ENCODE measurements around the gene FAM25A. TPM values are rescaled to one million over a fixed set of nuclear protein-coding genes. Genes with fewer than 3 reads are reported as not detected.

The FAM25A gene
- total RNA-seq, 4 donors from 2014 or later, result not detected

GRCh38 chr10:87072449-87072848 lies 52.4 kb downstream of the FAM25A start:
- TF ChIP-seq, protein P1, sequence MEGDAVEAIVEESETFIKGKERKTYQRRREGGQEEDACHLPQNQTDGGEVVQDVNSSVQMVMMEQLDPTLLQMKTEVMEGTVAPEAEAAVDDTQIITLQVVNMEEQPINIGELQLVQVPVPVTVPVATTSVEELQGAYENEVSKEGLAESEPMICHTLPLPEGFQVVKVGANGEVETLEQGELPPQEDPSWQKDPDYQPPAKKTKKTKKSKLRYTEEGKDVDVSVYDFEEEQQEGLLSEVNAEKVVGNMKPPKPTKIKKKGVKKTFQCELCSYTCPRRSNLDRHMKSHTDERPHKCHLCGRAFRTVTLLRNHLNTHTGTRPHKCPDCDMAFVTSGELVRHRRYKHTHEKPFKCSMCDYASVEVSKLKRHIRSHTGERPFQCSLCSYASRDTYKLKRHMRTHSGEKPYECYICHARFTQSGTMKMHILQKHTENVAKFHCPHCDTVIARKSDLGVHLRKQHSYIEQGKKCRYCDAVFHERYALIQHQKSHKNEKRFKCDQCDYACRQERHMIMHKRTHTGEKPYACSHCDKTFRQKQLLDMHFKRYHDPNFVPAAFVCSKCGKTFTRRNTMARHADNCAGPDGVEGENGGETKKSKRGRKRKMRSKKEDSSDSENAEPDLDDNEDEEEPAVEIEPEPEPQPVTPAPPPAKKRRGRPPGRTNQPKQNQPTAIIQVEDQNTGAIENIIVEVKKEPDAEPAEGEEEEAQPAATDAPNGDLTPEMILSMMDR (IDR thresholded peaks at IDR 0.05; ENCODE audit: low read depth), result no peak

Small RNAs within 50 kb of the gene (small RNA-seq; reads per million reads assigned to genes)
- gene AL136982.5 (not detected), gene BMS1P3 (not detected), gene FAM25A (not detected), gene RNU6-529P (not detected)

Other genes with a start within 250 kb of the FAM25A start
- gene MMRN2, start 62.7 kb upstream of the FAM25A start, total RNA-seq, result 100 to 1,000 TPM in 1 of 4 donors, 10 to 100 TPM in 3; 22.9 to 120 (median 50.6) TPM
- gene SNCG, start 61.7 kb upstream of the FAM25A start, total RNA-seq, result 100 to 1,000 TPM; 172 to 362 (median 205) TPM
- 1,000 to 10,000 TPM in 3 of 4 donors, 100 to 1,000 TPM in 1; 826 to 2,196 (median 1,516) TPM for gene ADIRF, start 51.8 kb upstream of the FAM25A start, total RNA-seq
- 100 to 1,000 TPM; 127 to 237 (median 183) TPM for gene GLUD1, start 74.5 kb downstream of the FAM25A start, total RNA-seq
- gene SHLD2, start 74.9 kb downstream of the FAM25A start, total RNA-seq, result 10 to 100 TPM; 28.9 to 69.5 (median 37.2) TPM
- gene NUTM2A, start 205.2 kb downstream of the FAM25A start, total RNA-seq, result 1 to 10 TPM in 1 of 4 donors, under 1 TPM in 3; 0.66 to 1.5 (median 0.83) TPM

Measured in subcutaneous adipose tissue (tissue), 4 donors.